NCI-H2196 treated with DMSO at 0.1 percent for 48 hours (cell line): ENCODE results near the gene SARDH.
"Not testable (repeated sequence)": the region's sequence is repeated elsewhere in the genome, so short reads cannot be mapped to it uniquely, and the experiment has no call there.

ENCODE experiments used
- DNase-seq: peaks from one replicate; lab custom pipeline; 2025; ENCODE audit not compliant: unreplicated experiment; lab: John Stamatoyannopoulos, UW

SARDH gene

GRCh38 chr9:133777068-133777791 is 39.1 kb upstream of the SARDH start:
- no peak for DNase-seq

GRCh38 chr9:133775951-133776905 is 38.1 kb upstream of the SARDH start:
- no peak for DNase-seq

DNA sequence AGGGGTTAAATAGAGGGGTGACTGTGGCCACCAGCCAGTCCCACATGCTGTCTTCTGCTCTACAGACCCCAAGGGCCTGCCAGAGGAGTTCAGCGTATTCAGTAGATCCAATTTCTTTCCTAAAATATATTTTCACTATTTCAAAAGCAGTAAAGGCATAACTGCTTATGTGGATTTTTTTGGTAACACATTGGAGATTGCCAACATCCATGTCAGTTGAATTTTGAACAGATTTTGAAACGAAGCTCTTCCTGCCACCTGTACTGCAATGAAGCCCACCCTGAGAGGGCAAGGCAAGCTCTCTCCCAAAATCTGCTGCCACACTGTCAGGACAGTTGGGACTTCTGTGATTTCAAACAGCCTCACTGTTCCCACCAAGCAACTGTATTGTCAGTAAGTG is 37.1 kb upstream of the SARDH start:
- DNase-seq = no peak

- no peak for DNase-seq
Observed at GRCh38 chr9:133774799-133775198, 36.6 kb upstream of the SARDH start.

DNA sequence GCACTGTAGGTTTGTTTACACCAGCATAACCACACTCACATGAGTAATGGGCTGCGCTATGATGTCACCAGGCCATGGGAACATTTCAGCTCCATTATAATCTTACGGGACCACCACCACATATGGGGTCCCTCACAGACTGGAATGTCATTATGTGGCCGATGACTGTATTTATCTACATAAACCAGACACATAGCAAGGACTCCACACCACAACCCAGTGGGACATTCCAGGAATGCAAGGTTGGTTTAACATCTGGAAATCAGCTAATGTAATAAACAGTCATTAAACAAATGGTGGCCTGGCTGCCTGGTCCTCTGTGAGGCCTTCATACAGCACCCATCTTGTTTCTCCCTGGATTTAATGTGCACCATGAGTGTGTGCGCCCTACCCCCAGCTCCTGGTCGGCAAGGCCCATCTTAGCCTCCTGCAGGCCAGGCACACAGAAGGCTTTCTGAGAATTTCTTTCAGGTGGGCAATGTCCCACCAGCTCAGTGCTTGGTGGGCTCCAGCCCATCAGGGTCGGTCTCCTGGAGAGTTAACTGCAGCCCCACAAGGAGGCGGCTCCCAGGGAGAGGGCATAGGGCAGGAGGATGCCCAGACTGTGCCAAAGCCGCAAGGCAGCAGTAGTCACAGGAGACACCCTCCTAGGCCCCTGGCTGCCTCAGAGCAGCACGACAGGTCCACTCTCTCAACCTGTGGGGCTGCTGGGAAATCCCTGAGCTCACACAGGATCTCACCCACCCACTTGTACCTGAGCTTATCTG is 35.9 kb upstream of the SARDH start:
- no peak for DNase-seq

DNA sequence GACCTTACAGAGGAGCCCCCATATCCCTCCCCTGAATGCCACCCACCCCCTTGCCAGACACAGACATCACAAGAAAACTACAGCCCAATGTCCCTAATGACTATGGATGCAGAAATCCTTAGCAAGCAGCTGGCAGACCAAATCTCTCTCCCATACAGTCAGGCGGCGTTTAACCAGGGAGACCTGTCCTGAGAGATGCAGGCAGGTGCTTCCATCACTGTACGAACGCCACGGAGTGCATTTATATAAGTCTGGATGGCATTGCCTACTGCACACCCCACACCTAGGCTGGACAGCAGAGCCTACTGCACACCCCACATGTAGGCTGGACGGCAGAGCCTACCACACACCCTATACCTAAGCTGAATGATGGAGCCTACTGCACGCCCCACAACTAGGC is 34.4 kb upstream of the SARDH start:
- DNase-seq = no peak

GRCh38 chr9:133771486-133772482 is 33.6 kb upstream of the SARDH start:
- no peak for DNase-seq

- no peak for DNase-seq
Observed at GRCh38 chr9:133770076-133770777, 32.1 kb upstream of the SARDH start.

DNA sequence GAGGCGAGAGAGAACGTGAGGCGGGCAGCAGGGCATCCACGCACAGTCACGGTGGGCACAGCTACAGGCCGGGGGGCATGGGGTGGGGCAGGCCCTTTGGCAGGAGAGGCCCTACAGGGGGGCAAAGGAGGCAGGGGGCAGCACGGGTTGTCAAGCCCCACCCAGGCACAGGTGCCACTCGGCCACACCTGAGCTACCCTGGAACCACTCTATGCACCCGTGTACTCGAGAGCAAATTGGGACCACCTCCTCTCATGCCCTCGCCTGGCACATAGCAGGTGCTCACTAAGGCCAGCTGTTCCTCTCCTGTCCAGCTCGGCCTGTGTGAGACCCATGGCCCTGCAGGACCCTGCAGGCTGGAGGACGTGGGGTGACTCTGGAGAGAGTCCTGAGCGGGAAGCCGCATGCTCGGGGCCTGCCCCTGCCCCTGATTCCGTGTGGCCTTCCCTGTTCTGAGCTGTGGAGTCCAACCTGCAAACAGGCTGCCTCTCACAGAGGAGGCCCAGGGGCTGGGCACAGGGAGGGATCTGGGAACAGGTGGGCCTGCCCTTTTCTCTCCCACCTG is 31.4 kb upstream of the SARDH start:
- DNase-seq = no peak

- DNase-seq = peak; percentile 31
Observed at GRCh38 chr9:133768859-133769510, 30.8 kb upstream of the SARDH start.

GRCh38 chr9:133768371-133768858 is 30.3 kb upstream of the SARDH start:
- DNase-seq = no peak

- no peak for DNase-seq
Observed at GRCh38 chr9:133767625-133768024, 29.5 kb upstream of the SARDH start.

- DNase-seq = no peak
Observed at GRCh38 chr9:133767008-133767407, 28.9 kb upstream of the SARDH start.

- DNase-seq = not testable (repeated sequence)
Observed at GRCh38 chr9:133766234-133766633, 28.1 kb upstream of the SARDH start.

GRCh38 chr9:133763272-133764183 is 25.4 kb upstream of the SARDH start:
- DNase-seq = no peak

- no peak for DNase-seq
Observed at GRCh38 chr9:133762488-133763271, 24.5 kb upstream of the SARDH start.
